ENCODE measurements around the gene IDH3G. TPM values are rescaled to one million over a fixed set of nuclear protein-coding genes. Genes with fewer than 3 reads are reported as not detected.

Gene IDH3G
- polyA plus RNA-seq (2013, experiment 1 of 4): 53.0 TPM
- 49.1 TPM for polyA plus RNA-seq (2013, experiment 2 of 4)
- 49.3 TPM for polyA plus RNA-seq (2013, experiment 3 of 4)
- 53.3 TPM for polyA plus RNA-seq (2013, experiment 4 of 4)

- Histone ChIP-seq H3K27ac (ENCODE audit: insufficient read depth, low read depth, low read length, poor library complexity, severe bottlenecking) (peak within 1 kb of the TSS; percentile 77), H3K4me3 (ENCODE audit: insufficient read depth, low read depth, low read length) (peak within 1 kb of the TSS; percentile 72), H3K36me3 (ENCODE audit: control insufficient read depth, insufficient read depth, low read length) (peaks cover 4% of the 10 kb centered on the region), H3K27me3 (ENCODE audit: control insufficient read depth, insufficient read depth, low read length, poor library complexity, severe bottlenecking) (no peaks in the 10 kb centered on the region), H3K4me1 (ENCODE audit: control insufficient read depth, insufficient read depth, low read length) (peaks cover 5% of the 10 kb centered on the region), H3K9me3 (ENCODE audit: control insufficient read depth, low read length) (no peaks in the 10 kb centered on the region)
- 0 to 1% methylated on average over 92 of the region's 92 CpGs for WGBS, 2 experiments
These were observed at the start of gene IDH3G, which contains the start of gene SSR4 for GRCh38 chrX:153794018-153794896. Gene IDH3G, minus strand, starts transcription at chrX:153794375. Its CDS starts 49 bp downstream, at chrX:153794326. Gene SSR4, plus strand, starts transcription at chrX:153794668. Its CDS starts 20 bp downstream, at chrX:153794688.

DNA sequence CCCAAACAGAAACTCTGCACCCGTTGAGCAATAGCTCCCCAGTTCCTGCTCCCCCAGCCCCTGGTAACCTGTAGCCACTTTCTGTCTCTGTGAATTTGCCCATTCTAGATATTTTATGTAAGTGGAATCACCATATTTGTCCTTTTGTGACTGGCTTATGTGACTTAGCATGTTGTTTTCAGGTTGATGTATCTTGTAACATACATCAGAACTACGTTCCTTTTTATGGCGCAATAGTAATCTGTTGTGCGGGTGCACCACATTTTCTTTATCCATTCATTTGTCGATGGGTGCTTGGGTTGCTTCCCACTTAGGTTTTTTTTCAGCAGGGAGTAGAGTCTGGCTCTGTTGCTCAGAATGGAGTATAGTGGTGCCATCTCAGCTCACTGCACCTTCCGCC is 42.7 kb upstream of the IDH3G start:
- WGBS, 2 experiments: 87 to 100% methylated on average over 6 of the region's 6 CpGs
- no peaks in the 10 kb centered on the region for H3K9me3 ChIP-seq (ENCODE audit: control insufficient read depth, low read length)
- H3K27ac ChIP-seq (ENCODE audit: insufficient read depth, low read depth, low read length, poor library complexity, severe bottlenecking): no peak overlapping the region
- no peaks in the 10 kb centered on the region for H3K36me3 ChIP-seq (ENCODE audit: control insufficient read depth, insufficient read depth, low read length)
- peaks cover 2% of the 10 kb centered on the region for H3K27me3 ChIP-seq (ENCODE audit: control insufficient read depth, insufficient read depth, low read length, poor library complexity, severe bottlenecking)
- no peaks in the 10 kb centered on the region for H3K4me1 ChIP-seq (ENCODE audit: control insufficient read depth, insufficient read depth, low read length)
- H3K4me3 ChIP-seq (ENCODE audit: insufficient read depth, low read depth, low read length): no peak overlapping the region

- Histone ChIP-seq H3K4me3 (ENCODE audit: insufficient read depth, low read depth, low read length) (no peak overlapping the region), H3K27me3 (ENCODE audit: control insufficient read depth, insufficient read depth, low read length, poor library complexity, severe bottlenecking) (peaks cover 37% of the 10 kb centered on the region), H3K36me3 (ENCODE audit: control insufficient read depth, insufficient read depth, low read length) (no peaks in the 10 kb centered on the region), H3K9me3 (ENCODE audit: control insufficient read depth, low read length) (no peaks in the 10 kb centered on the region), H3K27ac (ENCODE audit: insufficient read depth, low read depth, low read length, poor library complexity, severe bottlenecking) (no peak overlapping the region), H3K4me1 (ENCODE audit: control insufficient read depth, insufficient read depth, low read length) (peaks cover 3% of the 10 kb centered on the region)
- 81 to 82% methylated on average over 10 of the region's 10 CpGs for WGBS, 2 experiments
These were observed 38.6 kb upstream of the IDH3G start for GRCh38 chrX:153832728-153833127.

DNA sequence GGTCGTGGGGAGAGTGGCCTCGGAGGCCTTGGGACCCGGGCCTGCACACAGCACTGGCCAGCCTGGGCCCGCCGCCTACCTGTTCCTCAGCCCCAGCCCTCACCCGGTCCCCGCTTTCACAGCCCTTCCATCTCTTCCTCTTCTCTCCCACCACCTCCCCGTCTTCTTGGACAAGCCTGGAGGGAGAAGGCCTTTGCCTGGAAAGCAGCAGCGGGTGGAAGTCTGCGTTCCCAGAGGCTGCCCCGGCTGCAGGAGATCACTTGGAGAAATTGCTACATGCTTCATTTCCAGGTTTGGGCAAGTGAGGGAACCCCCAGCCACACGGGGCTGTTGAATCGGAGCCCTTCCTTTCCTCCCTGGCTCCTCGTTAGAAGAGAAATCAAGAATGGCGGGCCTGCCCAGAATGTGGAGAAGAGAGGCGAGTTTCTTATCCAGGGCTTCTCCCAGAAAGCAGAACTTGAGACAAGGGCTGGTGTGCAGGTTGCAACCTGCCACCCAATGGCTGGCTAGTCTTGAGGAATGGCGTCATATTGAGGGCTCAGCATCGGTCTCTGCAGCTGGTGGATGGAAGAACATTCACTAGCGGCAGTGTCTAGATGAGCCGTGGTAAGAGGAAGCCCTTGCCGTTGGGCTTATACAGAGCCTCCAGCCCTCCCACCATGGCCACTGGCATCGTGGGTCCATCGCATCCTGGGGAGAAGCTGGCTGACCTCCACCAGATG is 37.4 kb upstream of the IDH3G start:
- WGBS, 2 experiments: 58 to 62% methylated on average over 23 of the region's 23 CpGs
- Histone ChIP-seq H3K27me3 (ENCODE audit: control insufficient read depth, insufficient read depth, low read length, poor library complexity, severe bottlenecking) (peaks cover 41% of the 10 kb centered on the region), H3K27ac (ENCODE audit: insufficient read depth, low read depth, low read length, poor library complexity, severe bottlenecking) (no peak overlapping the region), H3K9me3 (ENCODE audit: control insufficient read depth, low read length) (no peaks in the 10 kb centered on the region), H3K4me3 (ENCODE audit: insufficient read depth, low read depth, low read length) (peak overlapping the region; percentile 27), H3K36me3 (ENCODE audit: control insufficient read depth, insufficient read depth, low read length) (no peaks in the 10 kb centered on the region), H3K4me1 (ENCODE audit: control insufficient read depth, insufficient read depth, low read length) (peaks cover 3% of the 10 kb centered on the region)

- Histone ChIP-seq H3K9me3 (ENCODE audit: control insufficient read depth, low read length) (no peaks in the 10 kb centered on the region), H3K27me3 (ENCODE audit: control insufficient read depth, insufficient read depth, low read length, poor library complexity, severe bottlenecking) (peaks cover 41% of the 10 kb centered on the region), H3K4me3 (ENCODE audit: insufficient read depth, low read depth, low read length) (peak overlapping the region; percentile 27), H3K4me1 (ENCODE audit: control insufficient read depth, insufficient read depth, low read length) (peaks cover 3% of the 10 kb centered on the region), H3K36me3 (ENCODE audit: control insufficient read depth, insufficient read depth, low read length) (no peaks in the 10 kb centered on the region), H3K27ac (ENCODE audit: insufficient read depth, low read depth, low read length, poor library complexity, severe bottlenecking) (no peak overlapping the region)
- 1% methylated on average over 98 to 101 of the region's 102 CpGs for WGBS, 2 experiments
These were observed 36.7 kb upstream of the IDH3G start for GRCh38 chrX:153830640-153831428.

DNA sequence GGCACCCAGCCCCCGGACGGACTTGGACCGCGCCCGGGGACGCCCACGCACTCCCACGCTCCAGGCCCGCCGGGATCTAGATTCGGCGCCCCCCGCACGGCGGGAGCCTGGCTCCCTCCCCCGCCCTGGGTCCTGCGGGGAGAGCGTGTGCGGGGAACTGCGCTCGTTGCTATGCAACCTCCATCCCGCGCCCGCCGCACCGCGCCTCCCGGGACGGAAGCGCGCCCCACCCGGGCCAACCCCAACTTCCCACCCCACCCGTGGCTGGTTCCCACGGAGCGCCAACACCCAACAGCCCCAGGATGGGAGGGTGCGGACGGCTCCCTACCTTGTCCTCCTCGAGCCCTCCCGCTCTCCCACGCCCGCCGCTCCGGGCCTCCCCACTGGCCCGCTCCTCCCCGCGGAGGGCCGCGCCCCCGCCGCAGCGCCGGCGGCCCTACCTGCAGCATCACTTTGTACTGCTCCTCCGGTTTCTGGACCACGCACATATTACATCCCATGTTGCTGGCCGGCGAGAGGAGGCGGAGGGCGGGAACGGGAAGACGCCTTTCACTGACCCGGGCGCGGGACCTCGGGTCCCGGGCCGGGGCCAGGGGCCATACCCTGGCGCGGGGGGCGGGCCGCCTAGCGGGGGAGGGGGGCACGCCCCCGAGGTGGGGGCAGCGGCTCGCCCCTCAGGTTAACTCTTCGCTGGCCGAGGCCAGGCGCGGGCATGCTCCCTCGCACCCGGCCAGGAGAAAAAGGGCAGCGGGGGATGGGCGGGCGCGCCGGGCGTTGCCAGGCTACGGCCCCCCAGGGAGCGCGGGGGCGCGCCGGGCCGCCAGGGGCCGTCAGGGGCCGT is 35.8 kb upstream of the IDH3G start, which contains the start of gene PDZD4:
TSS of gene PDZD4 (minus strand) at position 746 of the 841 bp plus-strand sequence. CDS start at position 500, 246 bp downstream.
- peak within 1 kb of the TSS; percentile 45 for H3K4me3 ChIP-seq (ENCODE audit: insufficient read depth, low read depth, low read length)

GRCh38 chrX:153829549-153829798 is 35.3 kb upstream of the IDH3G start:
- peak overlapping the region; percentile 45 for H3K4me3 ChIP-seq (ENCODE audit: insufficient read depth, low read depth, low read length)
- H3K9me3 ChIP-seq (ENCODE audit: control insufficient read depth, low read length): no peaks in the 10 kb centered on the region
- H3K27me3 ChIP-seq (ENCODE audit: control insufficient read depth, insufficient read depth, low read length, poor library complexity, severe bottlenecking): peaks cover 41% of the 10 kb centered on the region
- H3K4me1 ChIP-seq (ENCODE audit: control insufficient read depth, insufficient read depth, low read length): peaks cover 3% of the 10 kb centered on the region
- no peak overlapping the region for H3K27ac ChIP-seq (ENCODE audit: insufficient read depth, low read depth, low read length, poor library complexity, severe bottlenecking)
- no peaks in the 10 kb centered on the region for H3K36me3 ChIP-seq (ENCODE audit: control insufficient read depth, insufficient read depth, low read length)
- 1% methylated on average over 27 of the region's 27 CpGs for WGBS, 2 experiments

More for the DNA sequence above, 35.8 kb upstream of the IDH3G start, which contains the start of gene PDZD4:
- Histone ChIP-seq H3K27ac (ENCODE audit: insufficient read depth, low read depth, low read length, poor library complexity, severe bottlenecking) (no peak within 1 kb of the TSS), H3K4me1 (ENCODE audit: control insufficient read depth, insufficient read depth, low read length) (peaks cover 3% of the 10 kb centered on the region), H3K27me3 (ENCODE audit: control insufficient read depth, insufficient read depth, low read length, poor library complexity, severe bottlenecking) (peaks cover 41% of the 10 kb centered on the region), H3K36me3 (ENCODE audit: control insufficient read depth, insufficient read depth, low read length) (no peaks in the 10 kb centered on the region), H3K9me3 (ENCODE audit: control insufficient read depth, low read length) (no peaks in the 10 kb centered on the region)
- WGBS, 2 experiments: 0% methylated on average over 91 to 97 of the region's 97 CpGs

GRCh38 chrX:153828723-153829548 is 34.8 kb upstream of the IDH3G start:
- H3K27ac ChIP-seq (ENCODE audit: insufficient read depth, low read depth, low read length, poor library complexity, severe bottlenecking): no peak overlapping the region
- no peaks in the 10 kb centered on the region for H3K9me3 ChIP-seq (ENCODE audit: control insufficient read depth, low read length)
- peaks cover 3% of the 10 kb centered on the region for H3K4me1 ChIP-seq (ENCODE audit: control insufficient read depth, insufficient read depth, low read length)
- H3K27me3 ChIP-seq (ENCODE audit: control insufficient read depth, insufficient read depth, low read length, poor library complexity, severe bottlenecking): peaks cover 41% of the 10 kb centered on the region
- H3K4me3 ChIP-seq (ENCODE audit: insufficient read depth, low read depth, low read length): peak overlapping the region; percentile 45
- H3K36me3 ChIP-seq (ENCODE audit: control insufficient read depth, insufficient read depth, low read length): no peaks in the 10 kb centered on the region
- 0 to 1% methylated on average over 48 to 50 of the region's 50 CpGs for WGBS, 2 experiments

All from ectodermal cell (in vitro differentiated cells).